ENCODE measurements around the gene VPS9D1. TPM values are rescaled to one million over a fixed set of nuclear protein-coding genes. Genes with fewer than 3 reads are reported as not detected.

Gene VPS9D1
- total RNA-seq, 2 donors from 2014 or later, result 9.5 to 18.3 TPM

DNA sequence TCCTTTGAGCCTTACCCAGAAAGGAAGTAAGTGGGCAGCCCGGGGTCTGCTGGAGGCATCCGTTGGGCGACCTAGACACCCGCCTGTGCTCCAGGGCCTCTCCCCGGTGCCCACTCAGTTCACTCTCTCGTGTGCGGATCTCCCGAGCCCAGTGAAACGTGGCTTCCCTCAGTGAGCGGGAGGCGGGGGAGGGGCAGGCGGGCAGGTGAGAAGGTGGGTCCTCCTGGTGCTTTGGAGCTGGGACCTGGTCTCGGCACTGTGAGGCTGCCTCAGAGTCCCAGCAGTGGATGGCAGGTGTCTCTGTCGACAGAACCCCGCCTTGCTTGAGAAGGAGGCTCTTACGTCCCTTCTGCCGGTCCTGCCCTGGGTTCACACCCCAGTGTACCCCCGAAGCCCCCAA lies 8.6 kb upstream of the VPS9D1 start:
- no peak overlapping the region for H3K27ac ChIP-seq
- TF ChIP-seq, protein P1, sequence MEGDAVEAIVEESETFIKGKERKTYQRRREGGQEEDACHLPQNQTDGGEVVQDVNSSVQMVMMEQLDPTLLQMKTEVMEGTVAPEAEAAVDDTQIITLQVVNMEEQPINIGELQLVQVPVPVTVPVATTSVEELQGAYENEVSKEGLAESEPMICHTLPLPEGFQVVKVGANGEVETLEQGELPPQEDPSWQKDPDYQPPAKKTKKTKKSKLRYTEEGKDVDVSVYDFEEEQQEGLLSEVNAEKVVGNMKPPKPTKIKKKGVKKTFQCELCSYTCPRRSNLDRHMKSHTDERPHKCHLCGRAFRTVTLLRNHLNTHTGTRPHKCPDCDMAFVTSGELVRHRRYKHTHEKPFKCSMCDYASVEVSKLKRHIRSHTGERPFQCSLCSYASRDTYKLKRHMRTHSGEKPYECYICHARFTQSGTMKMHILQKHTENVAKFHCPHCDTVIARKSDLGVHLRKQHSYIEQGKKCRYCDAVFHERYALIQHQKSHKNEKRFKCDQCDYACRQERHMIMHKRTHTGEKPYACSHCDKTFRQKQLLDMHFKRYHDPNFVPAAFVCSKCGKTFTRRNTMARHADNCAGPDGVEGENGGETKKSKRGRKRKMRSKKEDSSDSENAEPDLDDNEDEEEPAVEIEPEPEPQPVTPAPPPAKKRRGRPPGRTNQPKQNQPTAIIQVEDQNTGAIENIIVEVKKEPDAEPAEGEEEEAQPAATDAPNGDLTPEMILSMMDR (IDR thresholded peaks at IDR 0.05), result no peak
- no peaks in the 10 kb centered on the region for H3K9me3 ChIP-seq
- no peaks in the 10 kb centered on the region for H3K27me3 ChIP-seq (replicated peaks; ENCODE audit: insufficient read depth)
- no peak for DNase-seq (ENCODE audit: low spot score)
- peaks cover 59% of the 10 kb centered on the region for H3K36me3 ChIP-seq
- peaks cover 0 to 1% of the 10 kb centered on the region in 2 donors for H3K4me1 ChIP-seq (ENCODE audit: control insufficient read depth in 1 of 2, low read depth in 2 of 2)
- H3K4me3 ChIP-seq, result no peak overlapping the region
- ATAC-seq (ENCODE audit: insufficient number of reproducible peaks, low FRiP score, low read depth), result no peak

GRCh38 chr16:89727406-89728120 lies 6.9 kb upstream of the VPS9D1 start:
- H3K27me3 ChIP-seq (replicated peaks; ENCODE audit: insufficient read depth), result no peaks in the 10 kb centered on the region
- peaks cover 11 to 19% of the 10 kb centered on the region in 2 donors for H3K4me1 ChIP-seq (ENCODE audit: control insufficient read depth in 1 of 2, low read depth in 2 of 2)
- H3K9me3 ChIP-seq, result no peaks in the 10 kb centered on the region
- TF ChIP-seq, protein P1 (IDR thresholded peaks at IDR 0.05), result no peak
- H3K27ac ChIP-seq, result no peak overlapping the region
- no peak overlapping the region for H3K4me3 ChIP-seq
- DNase-seq (ENCODE audit: low spot score) (no peak), ATAC-seq (ENCODE audit: insufficient number of reproducible peaks, low FRiP score, low read depth) (no peak)
- H3K36me3 ChIP-seq, result peaks cover 56% of the 10 kb centered on the region

GRCh38 chr16:89723279-89724250 lies 2.9 kb upstream of the VPS9D1 start:
- Histone ChIP-seq H3K4me1 (ENCODE audit: control insufficient read depth in 1 of 2, low read depth in 2 of 2) (peaks cover 19 to 35% of the 10 kb centered on the region in 2 donors), H3K9me3 (no peaks in the 10 kb centered on the region), H3K27me3 (replicated peaks; ENCODE audit: insufficient read depth) (no peaks in the 10 kb centered on the region), H3K27ac (no peak overlapping the region), H3K4me3 (peak overlapping the region; percentile 96), H3K36me3 (peaks cover 30% of the 10 kb centered on the region)
- TF ChIP-seq, protein P1 (IDR thresholded peaks at IDR 0.05), result no peak
- ATAC-seq (ENCODE audit: insufficient number of reproducible peaks, low FRiP score, low read depth) (no peak), DNase-seq (ENCODE audit: low spot score) (no peak)

DNA sequence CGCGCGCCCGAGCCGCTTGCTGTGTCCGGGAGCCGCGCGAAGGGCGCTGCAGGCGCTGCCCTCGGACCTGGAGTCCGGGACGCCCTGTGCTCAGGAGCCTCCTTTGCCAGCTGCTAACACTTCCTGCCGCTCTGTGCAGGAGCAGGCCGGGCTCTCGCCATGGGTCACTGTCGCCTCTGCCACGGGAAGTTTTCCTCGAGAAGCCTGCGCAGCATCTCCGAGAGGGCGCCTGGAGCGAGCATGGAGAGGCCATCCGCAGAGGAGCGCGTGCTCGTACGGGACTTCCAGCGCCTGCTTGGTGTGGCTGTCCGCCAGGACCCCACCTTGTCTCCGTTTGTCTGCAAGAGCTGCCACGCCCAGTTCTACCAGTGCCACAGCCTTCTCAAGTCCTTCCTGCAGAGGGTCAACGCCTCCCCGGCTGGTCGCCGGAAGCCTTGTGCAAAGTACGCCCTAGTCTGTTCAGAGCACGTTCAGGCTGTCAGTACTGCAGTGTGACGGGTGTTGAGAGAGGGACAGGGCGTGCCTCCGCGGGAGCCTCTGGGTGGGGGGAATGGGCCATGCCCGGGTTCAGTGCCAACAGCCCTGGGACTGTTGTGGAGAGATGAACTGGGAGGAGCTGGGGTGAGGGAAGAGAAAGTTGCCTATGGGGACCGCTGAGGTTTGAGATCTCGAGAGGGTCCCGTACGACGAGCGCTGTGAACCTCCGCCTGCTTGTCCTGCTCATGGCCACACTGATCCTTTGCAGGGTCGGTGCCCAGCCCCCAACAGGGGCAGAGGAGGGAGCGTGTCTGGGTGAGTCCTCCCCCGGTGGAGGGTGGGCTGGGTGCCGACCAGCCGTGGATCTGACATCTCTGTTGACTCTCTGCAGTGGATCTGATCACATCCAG lies 1.9 kb upstream of the VPS9D1 start:
- no peak for DNase-seq (ENCODE audit: low spot score)
- Histone ChIP-seq H3K36me3 (peaks cover 27% of the 10 kb centered on the region), H3K27ac (peak overlapping the region; percentile 90 to 95), H3K9me3 (no peaks in the 10 kb centered on the region), H3K4me3 (peak overlapping the region; percentile 96), H3K27me3 (replicated peaks; ENCODE audit: insufficient read depth) (no peaks in the 10 kb centered on the region), H3K4me1 (ENCODE audit: control insufficient read depth in 1 of 2, low read depth in 2 of 2) (peaks cover 19 to 35% of the 10 kb centered on the region in 2 donors)
- TF ChIP-seq, protein P1 (IDR thresholded peaks at IDR 0.05), result no peak
- ATAC-seq (ENCODE audit: insufficient number of reproducible peaks, low FRiP score, low read depth), result no peak

Measured in thoracic aorta (tissue), 2 donors.